ENCODE results near the gene PDLIM4.

PDLIM4 gene

DNA sequence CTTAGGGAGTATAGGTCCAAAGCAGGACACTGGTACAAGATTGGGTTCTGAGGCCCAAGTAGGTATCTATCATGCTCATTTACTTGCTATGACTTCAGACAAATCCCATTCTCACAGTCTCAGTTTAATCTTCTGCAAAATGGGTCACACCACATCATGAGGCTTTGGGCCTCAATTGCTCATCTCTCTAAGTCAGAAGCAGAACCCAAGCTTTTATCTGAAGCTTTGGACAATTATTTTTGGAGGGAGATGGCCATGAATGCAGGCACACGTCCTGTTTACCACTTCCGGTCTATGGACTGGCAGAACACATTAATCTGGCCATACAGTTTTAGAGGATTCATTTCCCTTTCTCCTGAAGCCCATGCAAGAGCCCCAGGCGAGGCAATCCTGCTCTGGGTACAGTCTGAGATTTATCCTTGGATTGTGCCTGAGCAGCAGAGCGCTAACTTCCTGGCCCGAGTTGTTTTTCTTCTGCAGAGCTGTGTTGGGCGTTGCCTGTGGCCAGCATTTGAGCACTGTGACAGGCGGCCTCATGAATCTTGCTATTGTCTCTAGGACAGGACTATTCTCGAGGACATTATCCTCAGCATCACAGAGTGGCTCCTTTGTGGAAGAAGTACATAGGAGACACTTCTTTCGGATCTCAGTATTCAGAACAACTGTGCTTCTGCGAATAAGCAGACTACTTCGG is 52.8 kb downstream of the PDLIM4 start:
- no peak for DNase-seq

DNA sequence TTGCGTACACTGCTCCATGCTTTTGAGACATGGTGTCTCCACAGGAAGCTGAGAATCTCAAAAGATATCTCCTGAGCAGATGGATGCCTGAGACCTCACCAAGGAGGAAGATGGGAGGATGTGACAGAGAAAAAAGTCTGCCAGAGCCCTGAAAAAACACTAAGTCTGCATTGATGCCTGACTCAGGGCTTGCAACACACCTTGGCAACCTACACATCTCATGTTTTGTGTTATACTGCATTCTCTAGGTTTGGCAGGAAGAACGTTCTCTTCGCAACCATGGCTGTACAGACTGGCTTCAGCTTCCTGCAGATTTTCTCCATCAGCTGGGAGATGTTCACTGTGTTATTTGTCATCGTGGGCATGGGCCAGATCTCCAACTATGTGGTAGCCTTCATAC is 55.9 kb downstream of the PDLIM4 start:
- no peak for DNase-seq

DNA sequence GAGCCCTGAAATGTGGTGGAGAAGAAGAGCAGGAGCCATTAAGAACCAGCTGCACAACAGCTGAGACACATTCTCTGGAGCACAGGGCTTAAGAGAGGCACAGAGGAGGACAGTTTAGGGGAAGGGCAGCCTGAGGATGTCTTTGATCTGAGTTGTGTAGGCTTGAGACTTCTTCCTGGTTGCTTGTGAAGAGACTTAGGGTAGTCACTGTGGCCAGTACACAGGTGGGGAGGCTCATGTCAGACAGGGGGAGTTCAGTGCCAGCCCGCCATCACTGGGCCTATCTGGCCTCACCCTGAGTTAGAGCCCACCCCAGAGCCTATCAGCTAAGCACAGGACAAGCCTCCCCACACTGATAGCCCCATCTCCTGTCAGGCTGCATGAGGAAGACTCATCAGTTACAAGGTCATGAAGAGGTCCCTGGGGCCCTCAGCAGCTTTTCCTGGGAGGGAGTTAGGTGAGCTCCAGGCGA is 56.5 kb downstream of the PDLIM4 start:
- DNase-seq, result no peak

DNA sequence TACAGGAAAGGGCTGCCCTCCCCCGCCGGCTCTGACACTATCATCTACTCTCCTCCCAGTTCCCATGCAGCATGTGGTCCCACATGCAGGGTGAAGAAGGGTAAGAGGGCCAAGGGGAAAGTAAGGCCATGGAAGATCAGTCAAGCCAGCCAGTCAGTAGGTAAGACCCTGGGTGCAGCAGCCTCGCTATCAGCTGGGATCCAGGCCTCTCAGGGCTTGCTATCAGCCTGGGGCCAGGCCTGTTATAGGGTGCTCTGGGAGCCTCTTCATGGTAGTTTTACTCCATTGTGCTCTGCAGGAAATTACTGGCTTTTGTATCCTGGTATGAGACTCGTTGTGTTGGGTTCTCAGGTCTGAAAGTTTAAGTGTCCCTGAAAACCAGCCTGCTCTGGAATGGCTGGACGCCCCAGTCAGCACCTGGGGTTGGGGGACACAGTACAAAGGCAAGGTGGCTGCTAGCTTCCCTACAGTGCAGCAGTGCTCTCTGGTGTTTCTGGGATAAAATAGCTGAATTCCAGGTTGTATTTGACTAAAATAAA is 58.1 kb downstream of the PDLIM4 start:
- no peak for DNase-seq

DNA sequence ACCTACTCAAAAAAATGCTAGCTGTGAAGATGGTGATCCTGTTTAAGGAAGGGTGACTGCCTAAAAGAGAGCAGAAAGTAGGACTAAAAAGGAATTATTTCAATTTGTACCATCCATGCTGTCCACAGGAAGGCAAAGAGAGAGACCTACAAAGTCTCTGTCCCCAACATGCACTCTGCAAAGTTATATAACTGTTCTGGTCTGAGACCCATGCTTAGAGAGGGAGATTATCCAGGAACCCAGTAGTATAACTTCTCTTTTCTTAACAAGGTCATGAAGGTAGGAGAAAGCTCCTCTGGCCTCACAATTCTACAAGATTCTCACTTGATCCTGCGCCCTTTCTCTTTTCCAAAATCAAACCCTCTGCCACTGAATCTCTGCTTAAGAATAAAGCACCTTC is 62.5 kb downstream of the PDLIM4 start:
- no peak for DNase-seq

DNA sequence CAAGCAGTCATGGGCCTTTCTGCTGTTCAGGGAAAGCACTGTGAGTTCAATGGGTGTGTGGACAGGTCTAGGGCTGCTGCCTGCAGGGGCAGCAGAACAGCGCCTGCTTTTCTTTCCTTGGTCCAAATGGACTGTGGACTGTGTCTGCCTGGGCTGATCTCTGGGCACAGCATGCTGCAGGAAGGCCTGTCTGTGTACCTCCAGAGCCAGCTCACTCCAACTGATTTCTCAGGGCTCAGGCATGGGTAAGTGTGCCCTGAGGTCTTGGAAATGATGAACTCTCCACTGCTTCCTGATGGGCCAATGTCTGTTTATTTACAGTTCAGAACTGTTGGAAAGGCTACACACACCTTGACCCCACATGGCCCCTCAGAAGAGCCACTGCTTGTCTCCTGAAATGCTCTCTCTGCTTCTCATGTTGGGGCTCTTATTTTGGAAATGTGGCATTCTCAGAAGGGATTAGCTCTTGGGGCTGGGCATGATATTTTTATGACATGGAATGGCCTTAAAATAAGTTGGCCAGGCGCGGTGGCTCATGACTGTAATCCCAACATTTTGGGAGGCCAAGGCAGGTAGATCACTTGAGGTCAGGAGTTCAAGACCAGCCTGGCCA is 63.7 kb downstream of the PDLIM4 start:
- DNase-seq, result no peak

DNA sequence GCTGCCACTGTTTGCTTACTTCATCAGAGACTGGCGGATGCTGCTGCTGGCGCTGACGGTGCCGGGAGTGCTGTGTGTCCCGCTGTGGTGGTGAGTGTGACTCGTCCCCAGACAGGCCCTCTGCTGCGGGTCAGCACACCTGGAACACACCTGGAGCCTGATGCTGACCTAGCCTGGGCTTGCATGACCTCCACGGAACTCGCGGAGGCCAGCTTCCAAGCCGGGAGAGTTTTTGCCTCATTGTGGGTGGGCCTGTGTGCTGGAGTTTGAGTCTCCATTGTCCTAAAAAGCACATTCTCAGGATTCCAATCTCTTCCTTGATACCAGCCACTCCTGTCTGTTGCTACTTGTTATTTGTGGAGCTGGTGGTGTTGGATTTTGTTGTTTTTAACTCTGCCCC is 64.8 kb downstream of the PDLIM4 start:
- DNase-seq, result no peak

Data from DMS153 (cell line).